ENCODE measurements around the gene CYTH1.

CYTH1 gene

DNA sequence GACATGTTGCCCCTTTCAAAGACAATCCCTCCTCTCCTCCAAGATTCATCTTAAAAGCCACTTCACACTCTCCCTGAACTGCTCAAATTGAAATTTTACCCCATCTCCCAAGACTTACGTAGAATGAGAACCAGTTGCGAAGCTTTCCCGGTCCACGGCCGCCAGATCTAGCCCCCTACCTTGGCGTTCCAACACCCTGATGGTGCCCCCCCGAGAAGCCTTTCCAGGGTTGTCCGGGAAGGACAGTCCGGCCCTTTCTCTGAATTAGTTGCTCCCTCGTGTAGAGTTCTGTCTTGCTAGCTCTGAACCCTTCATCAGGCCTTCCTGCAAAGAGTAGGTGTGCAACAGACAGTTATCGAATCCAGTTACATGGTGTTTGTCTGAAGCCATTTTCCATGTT, 144.9 kb downstream of the CYTH1 start:
- Histone ChIP-seq H3K9me3 (ENCODE audit: low read length) (no peaks in the 10 kb centered on the region), H3K27me3 (ENCODE audit: insufficient read depth, low read length) (peaks cover 8% of the 10 kb centered on the region; the same call in 1 of the 2 replicates), H3K4me1 (ENCODE audit: insufficient read depth, low read length, severe bottlenecking) (no peaks in the 10 kb centered on the region), H3K9ac (ENCODE audit: low read length) (no peak overlapping the region), H3K27ac (ENCODE audit: low read depth, low read length, poor library complexity, severe bottlenecking) (no peak overlapping the region), H2AFZ (ENCODE audit: low read length) (no peak overlapping the region), H3K9me2 (ENCODE audit: low read depth, low read length) (no peaks in the 10 kb centered on the region), H3K4me2 (ENCODE audit: low read length) (no peak overlapping the region), H3K4me3 (ENCODE audit: low read depth, low read length, poor library complexity, severe bottlenecking) (no peak overlapping the region), H3K79me2 (ENCODE audit: insufficient read depth, low read length) (no peaks in the 10 kb centered on the region), H3F3A (ENCODE audit: insufficient read depth, low read length) (no peaks in the 10 kb centered on the region), H4K20me1 (ENCODE audit: insufficient read depth, low read length) (no peaks in the 10 kb centered on the region), H3K36me3 (ENCODE audit: insufficient read depth, low read length) (no peaks in the 10 kb centered on the region)
- TF ChIP-seq, protein P1, sequence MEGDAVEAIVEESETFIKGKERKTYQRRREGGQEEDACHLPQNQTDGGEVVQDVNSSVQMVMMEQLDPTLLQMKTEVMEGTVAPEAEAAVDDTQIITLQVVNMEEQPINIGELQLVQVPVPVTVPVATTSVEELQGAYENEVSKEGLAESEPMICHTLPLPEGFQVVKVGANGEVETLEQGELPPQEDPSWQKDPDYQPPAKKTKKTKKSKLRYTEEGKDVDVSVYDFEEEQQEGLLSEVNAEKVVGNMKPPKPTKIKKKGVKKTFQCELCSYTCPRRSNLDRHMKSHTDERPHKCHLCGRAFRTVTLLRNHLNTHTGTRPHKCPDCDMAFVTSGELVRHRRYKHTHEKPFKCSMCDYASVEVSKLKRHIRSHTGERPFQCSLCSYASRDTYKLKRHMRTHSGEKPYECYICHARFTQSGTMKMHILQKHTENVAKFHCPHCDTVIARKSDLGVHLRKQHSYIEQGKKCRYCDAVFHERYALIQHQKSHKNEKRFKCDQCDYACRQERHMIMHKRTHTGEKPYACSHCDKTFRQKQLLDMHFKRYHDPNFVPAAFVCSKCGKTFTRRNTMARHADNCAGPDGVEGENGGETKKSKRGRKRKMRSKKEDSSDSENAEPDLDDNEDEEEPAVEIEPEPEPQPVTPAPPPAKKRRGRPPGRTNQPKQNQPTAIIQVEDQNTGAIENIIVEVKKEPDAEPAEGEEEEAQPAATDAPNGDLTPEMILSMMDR (IDR thresholded peaks at IDR 0.05; ENCODE audit: low read length): no peak
- no peak for TF ChIP-seq EZH2 (IDR thresholded peaks at IDR 0.05; ENCODE audit: borderline replicate concordance, low read length)

DNA sequence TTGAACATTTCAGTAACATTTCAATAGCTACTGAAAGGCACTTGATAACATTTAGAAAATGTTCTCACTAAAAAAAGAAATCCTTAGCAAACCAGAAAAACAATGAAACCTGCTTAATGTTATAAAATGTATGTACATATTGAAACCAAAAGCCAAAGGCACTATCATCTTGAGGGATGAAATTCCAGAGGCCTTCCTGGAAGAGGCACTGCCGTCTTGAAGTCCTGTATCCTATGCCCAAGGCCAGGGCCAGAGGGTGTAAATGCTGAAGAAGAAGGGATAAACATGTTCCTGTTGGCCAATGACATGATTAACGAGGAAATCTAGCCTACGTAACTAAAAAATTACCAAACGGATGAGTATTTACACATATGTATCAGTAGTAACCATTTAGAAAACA, 147.9 kb downstream of the CYTH1 start:
- H3K4me1 ChIP-seq (ENCODE audit: insufficient read depth, low read length, severe bottlenecking): peaks cover 10% of the 10 kb centered on the region
- no peaks in the 10 kb centered on the region for H3K9me2 ChIP-seq (ENCODE audit: low read depth, low read length)
- no peaks in the 10 kb centered on the region for H3K36me3 ChIP-seq (ENCODE audit: insufficient read depth, low read length)
- no peaks in the 10 kb centered on the region for H3K79me2 ChIP-seq (ENCODE audit: insufficient read depth, low read length)
- H3K27me3 ChIP-seq (ENCODE audit: insufficient read depth, low read length): peaks cover 8% of the 10 kb centered on the region; the same call in 1 of the 2 replicates
- H3K4me2 ChIP-seq (ENCODE audit: low read length): no peak overlapping the region
- no peaks in the 10 kb centered on the region for H3F3A ChIP-seq (ENCODE audit: insufficient read depth, low read length)
- H3K4me3 ChIP-seq (ENCODE audit: low read depth, low read length, poor library complexity, severe bottlenecking): no peak overlapping the region
- no peak overlapping the region for H2AFZ ChIP-seq (ENCODE audit: low read length)
- H3K9me3 ChIP-seq (ENCODE audit: low read length): no peaks in the 10 kb centered on the region
- no peak for TF ChIP-seq EZH2 (IDR thresholded peaks at IDR 0.05; ENCODE audit: borderline replicate concordance, low read length)
- TF ChIP-seq, protein P1 (IDR thresholded peaks at IDR 0.05; ENCODE audit: low read length): no peak
- H4K20me1 ChIP-seq (ENCODE audit: insufficient read depth, low read length): no peaks in the 10 kb centered on the region
- H3K27ac ChIP-seq (ENCODE audit: low read depth, low read length, poor library complexity, severe bottlenecking): no peak overlapping the region
- no peak overlapping the region for H3K9ac ChIP-seq (ENCODE audit: low read length)

DNA sequence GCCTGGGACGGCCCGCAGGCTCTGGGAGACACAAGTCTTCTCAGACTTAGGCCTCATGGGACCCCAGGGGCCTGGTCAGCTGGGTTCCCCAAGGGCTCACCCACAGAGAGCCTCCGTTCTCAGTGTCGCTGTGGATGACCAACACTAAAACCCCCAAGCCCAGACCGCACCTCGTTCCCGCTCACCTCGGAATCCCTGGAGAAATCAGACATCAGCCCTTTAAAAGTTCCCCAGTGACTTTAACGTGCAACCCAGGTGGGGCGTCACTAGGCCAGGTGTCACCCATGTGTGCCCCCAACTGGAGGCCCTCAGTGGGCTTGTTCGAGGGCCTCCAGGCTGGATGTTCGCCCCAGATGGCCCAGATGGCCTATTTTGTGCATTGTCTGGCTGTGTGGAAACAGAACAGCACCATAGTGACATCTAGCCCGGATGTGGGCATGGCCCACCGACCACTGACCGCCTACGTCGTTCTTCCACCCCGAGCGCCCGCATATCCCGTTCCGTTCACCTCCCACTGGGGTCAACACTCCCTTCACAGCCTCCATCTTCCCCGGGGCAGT, 152.6 kb downstream of the CYTH1 start:
- no peak overlapping the region for H2AFZ ChIP-seq (ENCODE audit: low read length)
- no peaks in the 10 kb centered on the region for H3F3A ChIP-seq (ENCODE audit: insufficient read depth, low read length)
- no peak overlapping the region for H3K9ac ChIP-seq (ENCODE audit: low read length)
- no peaks in the 10 kb centered on the region for H3K9me2 ChIP-seq (ENCODE audit: low read depth, low read length)
- no peaks in the 10 kb centered on the region for H3K79me2 ChIP-seq (ENCODE audit: insufficient read depth, low read length)
- H3K4me3 ChIP-seq (ENCODE audit: low read depth, low read length, poor library complexity, severe bottlenecking): no peak overlapping the region
- no peak overlapping the region for H3K27ac ChIP-seq (ENCODE audit: low read depth, low read length, poor library complexity, severe bottlenecking)
- no peaks in the 10 kb centered on the region for H3K9me3 ChIP-seq (ENCODE audit: low read length)
- H3K36me3 ChIP-seq (ENCODE audit: insufficient read depth, low read length): no peaks in the 10 kb centered on the region
- peaks cover 10% of the 10 kb centered on the region for H3K4me1 ChIP-seq (ENCODE audit: insufficient read depth, low read length, severe bottlenecking)
- TF ChIP-seq, protein P1 (IDR thresholded peaks at IDR 0.05; ENCODE audit: low read length): no peak
- no peak for TF ChIP-seq EZH2 (IDR thresholded peaks at IDR 0.05; ENCODE audit: borderline replicate concordance, low read length)
- 0 out of 2 replicates have a peak, but pooled peaks cover 6% of the 10 kb centered on the region for H3K27me3 ChIP-seq (ENCODE audit: insufficient read depth, low read length)
- H3K4me2 ChIP-seq (ENCODE audit: low read length): no peak overlapping the region
- no peaks in the 10 kb centered on the region for H4K20me1 ChIP-seq (ENCODE audit: insufficient read depth, low read length)
